HG03280 (cell line): ENCODE measurements around the gene TRIOBP.
"Not testable (repeated sequence)": the region's sequence is repeated elsewhere in the genome, so short reads cannot be mapped to it uniquely, and the experiment has no call there.

ENCODE experiments used
- ATAC-seq: cut with Tn5 transposase; IDR thresholded peaks from one replicate; pipeline ENCODE4 v1.9.1; 2021; ENCODE audit warnings: mild to moderate bottlenecking, moderate library complexity; ENCODE audit not compliant: unreplicated experiment

The TRIOBP gene

GRCh38 chr22:37769056-37769455, 72.2 kb downstream of the TRIOBP start:
- ATAC-seq, result no peak

GRCh38 chr22:37771081-37771480, 74.2 kb downstream of the TRIOBP start:
- no peak for ATAC-seq

DNA sequence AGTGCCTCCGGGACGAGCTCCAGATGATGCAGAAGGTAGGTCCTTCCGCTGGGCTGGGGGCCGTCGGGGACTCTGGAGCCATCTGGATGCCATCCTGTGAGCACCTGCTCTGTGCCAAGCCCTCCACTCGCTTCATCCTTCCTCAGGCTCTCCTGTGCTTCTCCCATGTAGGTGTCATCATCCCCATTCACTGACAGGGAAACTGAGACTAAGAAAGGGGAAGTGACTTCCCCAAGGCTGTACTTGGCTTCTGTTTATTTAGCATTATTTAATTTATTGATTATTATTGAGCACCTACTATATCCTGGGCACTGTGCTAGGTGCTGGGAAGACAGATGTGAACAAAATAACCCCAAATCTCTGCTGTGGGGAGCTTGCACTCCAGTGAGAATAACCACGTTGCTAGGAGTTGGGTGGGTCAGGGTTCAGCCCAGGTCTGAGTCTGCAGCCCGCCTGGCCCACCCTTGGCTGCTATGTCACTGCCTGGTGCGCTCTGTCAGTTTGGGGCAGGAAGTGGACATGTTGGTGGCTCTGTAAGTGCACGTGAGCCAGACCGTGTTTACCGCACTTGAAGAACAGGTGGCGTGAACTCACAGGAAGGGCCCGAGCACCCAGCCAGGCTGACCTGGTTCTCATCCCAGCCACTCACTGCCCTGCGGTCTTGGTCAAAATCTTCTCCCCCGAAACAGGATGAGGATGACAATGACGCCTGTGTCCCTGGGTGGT, 75.0 kb downstream of the TRIOBP start:
- no peak for ATAC-seq

DNA sequence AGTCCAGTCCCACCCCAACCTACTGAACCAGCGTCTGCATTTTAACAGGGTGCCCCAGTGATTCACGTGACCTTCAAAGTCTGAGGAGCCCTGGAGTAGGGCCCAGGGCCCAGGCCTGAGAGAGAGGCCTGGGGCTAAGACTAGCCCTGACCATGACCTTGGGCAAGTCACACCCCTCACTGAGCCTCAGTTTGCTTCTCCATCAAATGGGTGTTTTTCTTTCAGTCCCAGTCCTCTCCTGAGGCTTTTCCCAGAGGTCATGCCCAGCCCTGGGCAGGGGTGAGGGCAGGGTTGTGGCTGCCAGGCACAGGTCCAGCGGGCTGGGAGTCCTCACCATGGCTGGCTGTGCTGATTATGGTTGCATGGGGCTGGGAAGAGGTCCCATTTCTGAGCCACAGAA, 77.9 kb downstream of the TRIOBP start:
- ATAC-seq, result no peak

GRCh38 chr22:37775785-37776638, 79.2 kb downstream of the TRIOBP start:
- no peak for ATAC-seq

- no peak for ATAC-seq
These were observed 79.8 kb downstream of the TRIOBP start for GRCh38 chr22:37776639-37777005.

DNA sequence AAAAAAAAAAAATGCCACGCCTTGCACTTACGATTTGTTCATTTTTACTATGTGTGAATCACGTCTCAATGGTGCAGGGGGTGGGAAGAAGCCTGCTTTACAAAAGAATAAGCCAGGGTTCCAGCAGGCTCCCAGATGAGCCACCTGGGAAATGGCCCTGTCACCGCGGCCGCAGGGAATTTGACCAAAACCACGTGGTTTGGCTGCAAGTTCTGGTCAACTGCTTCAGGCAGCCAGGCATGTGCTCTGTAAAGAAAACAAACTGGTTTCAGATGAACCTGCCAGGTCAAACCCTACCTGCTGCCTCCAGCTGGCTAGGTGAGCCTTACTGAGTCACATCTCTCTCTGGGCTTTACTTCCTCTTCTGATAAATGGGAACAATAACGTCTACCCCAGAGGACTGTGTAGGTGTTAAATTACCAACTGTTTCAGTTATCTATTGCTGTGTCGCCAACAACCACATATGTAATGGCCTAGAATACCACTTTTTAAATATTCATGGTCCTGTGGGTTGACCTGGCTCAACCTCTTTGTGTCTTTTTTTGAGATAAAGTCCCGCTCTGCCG, 80.4 kb downstream of the TRIOBP start:
- no peak for ATAC-seq

DNA sequence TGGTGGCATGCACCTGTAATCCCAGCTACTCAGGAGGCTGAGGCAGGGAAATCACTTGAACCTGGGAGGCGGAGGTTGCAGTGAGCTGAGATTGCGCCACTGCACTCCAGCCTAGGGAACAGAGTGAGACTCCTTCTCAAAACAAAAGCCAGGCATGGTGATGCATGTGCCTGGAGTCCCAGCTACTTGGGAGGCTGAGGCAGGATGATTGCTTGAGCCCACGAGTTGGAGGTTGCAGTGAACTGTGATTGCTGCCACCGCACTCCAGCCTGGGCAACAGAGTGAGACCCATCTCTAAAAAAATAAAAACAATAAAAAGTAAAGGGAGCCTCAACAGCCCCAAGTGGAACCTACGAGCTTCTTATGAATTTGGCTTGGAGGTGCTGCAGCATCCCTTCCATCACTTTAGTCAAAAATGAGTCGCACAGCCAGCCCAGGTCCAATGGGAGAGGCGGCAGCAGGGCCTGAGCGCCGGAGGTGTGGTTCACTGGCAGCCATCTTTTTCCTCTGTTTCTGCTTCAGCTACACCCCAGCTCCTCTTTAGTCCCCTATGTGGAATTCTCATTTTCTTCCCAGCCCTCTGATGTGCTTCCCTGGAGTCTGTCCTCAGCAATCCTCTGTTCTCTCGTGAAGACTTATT, 81.6 kb downstream of the TRIOBP start:
- ATAC-seq, result no peak

DNA sequence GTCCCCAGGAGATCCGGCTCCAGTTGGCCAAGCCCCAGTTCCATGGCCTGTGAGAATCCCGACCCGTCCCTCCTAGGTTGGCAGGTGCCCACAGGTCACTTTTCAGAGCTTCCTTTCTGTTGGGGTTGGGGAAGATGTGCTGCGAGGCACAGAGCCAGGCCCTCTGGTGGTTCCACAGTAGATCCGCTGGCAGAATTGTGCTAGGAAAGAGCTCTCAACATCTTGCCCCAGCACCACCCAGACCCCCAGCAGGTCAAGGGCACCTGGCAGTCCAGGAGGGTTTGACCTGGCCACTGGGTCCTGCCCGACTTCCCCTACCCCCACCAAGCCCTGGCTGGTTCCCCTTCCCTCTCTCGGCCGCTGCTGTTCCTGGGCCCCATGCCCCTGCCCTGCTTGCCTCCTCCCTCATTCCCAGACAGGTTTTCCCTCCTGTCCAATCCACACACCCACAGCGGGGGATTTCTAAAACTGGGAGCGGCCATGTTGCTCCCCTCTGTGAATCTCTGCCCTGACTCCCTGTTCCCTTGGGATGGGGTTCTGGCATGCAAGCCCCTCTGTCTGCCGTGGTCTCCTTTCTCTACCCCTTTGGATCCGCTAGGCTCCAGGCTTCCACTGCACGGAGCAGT, 84.7 kb downstream of the TRIOBP start:
- ATAC-seq, result no peak

- ATAC-seq, result no peak
These were observed 85.7 kb downstream of the TRIOBP start for GRCh38 chr22:37782340-37783168.

- no peak for ATAC-seq
These were observed 88.1 kb downstream of the TRIOBP start for GRCh38 chr22:37784829-37785495.

- ATAC-seq, result no peak
These were observed 93.4 kb downstream of the TRIOBP start for GRCh38 chr22:37790234-37790633.

DNA sequence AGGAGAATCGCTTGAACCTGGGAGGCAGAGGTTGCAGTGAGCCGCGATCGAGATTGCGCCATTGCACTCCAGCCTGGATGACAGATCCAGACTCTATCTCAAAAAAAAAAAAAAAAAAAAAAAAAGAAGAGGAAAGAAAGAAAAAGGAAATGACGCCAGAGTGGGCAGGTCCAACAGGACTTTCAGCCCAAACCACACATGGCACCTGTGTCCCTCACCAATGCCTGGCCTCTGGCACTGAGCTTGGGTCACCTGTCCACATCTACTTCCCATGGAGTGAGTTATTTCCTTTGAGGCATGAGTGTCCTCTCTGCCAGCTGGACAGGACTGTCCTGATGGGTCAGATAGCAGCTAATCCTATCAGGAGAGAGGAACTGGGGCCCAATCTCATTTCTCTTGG, 95.6 kb downstream of the TRIOBP start:
- ATAC-seq, result no peak

GRCh38 chr22:37794376-37794775, 97.5 kb downstream of the TRIOBP start:
- no peak for ATAC-seq

DNA sequence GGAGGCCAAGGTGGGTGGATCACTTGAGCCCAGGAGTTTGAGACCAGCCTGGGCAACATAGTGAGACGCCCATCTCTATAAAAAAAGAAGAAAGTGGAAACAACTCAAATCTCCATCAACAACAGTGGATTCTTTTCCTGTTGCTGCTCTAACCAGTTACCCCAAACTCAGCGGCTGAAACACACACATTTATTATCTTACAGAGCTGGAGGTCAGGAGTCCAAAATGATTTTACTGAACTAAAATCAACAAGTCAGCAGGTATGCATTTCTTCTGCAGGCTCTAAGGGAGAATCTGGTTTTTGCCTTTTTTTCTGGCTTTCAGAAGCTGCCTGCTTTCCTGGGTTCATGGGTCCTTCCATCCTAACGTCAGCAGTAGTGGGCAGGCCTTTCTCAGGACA, 99.2 kb downstream of the TRIOBP start:
- ATAC-seq, result no peak

DNA sequence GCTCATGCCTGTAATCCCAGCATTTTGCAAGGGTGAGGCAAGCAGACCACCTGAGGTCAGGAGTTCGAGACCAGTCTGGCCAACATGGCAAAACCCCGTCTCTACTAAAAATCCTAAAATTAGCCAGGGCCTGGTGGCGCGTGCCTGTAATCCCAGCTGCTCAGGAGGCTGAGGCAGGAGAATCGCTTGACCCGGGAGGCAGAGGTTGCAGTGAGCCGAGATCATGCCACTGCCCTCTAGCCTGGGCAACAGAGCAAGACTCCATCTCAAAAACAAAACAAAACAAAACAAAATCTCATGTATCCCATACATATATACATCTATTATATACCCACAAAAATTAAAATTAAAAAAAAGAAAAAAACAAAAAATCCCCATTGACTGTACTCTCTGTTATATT, 100.4 kb downstream of the TRIOBP start:
- not testable (repeated sequence) for ATAC-seq

DNA sequence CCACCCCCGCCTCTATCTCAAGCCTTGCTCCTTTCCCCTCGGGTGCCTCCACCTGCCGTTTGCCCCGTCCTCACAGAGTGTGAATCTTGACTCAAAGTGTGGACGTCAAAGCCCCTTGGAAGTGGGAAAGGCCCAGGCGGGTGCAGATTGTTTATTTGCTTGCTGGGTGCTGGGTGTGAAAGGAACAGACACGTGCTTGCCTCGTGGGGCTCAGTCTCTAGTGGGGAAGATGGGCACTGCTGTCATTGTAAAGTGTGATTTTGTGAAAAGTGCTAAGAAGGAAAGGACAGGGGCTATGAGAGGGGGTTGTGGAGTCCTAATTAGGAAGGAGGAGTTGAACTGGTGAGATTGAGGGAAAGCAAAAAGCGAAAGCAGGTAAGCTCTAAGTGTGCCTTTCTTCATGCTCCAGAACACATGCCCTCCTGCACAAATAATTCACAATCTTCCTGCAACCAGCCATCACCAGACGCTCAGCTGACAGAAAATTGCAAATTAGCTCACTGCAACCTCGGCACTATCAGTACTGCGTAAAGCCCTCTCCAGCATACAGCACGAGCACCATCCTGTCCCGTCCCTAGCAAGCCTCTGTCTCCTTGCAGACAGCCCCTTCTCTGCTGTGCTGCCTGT, 101.1 kb downstream of the TRIOBP start:
- no peak for ATAC-seq

- not testable (repeated sequence) for ATAC-seq
These were observed 103.1 kb downstream of the TRIOBP start for GRCh38 chr22:37799979-37800378.

- ATAC-seq, result no peak
These were observed 105.1 kb downstream of the TRIOBP start for GRCh38 chr22:37801946-37802309.
